Trophoblast cell (in vitro differentiated cells and primary cell): Measurements from ENCODE around the gene RUSF1.

Source experiments
- DNase-seq, 2 donors: peaks; one replicate each; pipeline ENCODE4 v3.0.0-alpha.2; 2016
- H2AFZ ChIP-seq: 2 replicates; pipeline ENCODE4 v1.6.1; 2013; ENCODE audit warnings: low read length, moderate library complexity, mild to moderate bottlenecking; ENCODE audit not compliant: insufficient read depth, poor library complexity
- H2AK5ac ChIP-seq: 2 replicates; pipeline ENCODE4 v1.6.1; 2013; ENCODE audit warnings: mild to moderate bottlenecking, low read length
- H2BK120ac ChIP-seq: 2 replicates; pipeline ENCODE4 v1.6.1; 2013; ENCODE audit warnings: low read length, mild to moderate bottlenecking, moderate library complexity; ENCODE audit not compliant: insufficient read depth, poor library complexity
- H2BK12ac ChIP-seq: 2 replicates; pipeline ENCODE4 v1.6.1; 2013; ENCODE audit warnings: mild to moderate bottlenecking, low read length, moderate library complexity
- H2BK5ac ChIP-seq: 2 replicates; pipeline ENCODE4 v1.6.1; 2013; ENCODE audit warnings: low read length, low read depth, moderate library complexity, mild to moderate bottlenecking; ENCODE audit not compliant: poor library complexity
- H3K14ac ChIP-seq: 2 replicates; pipeline ENCODE4 v1.6.1; 2013; ENCODE audit warnings: mild to moderate bottlenecking, low read length
- H3K18ac ChIP-seq: 2 replicates; pipeline ENCODE4 v1.6.1; 2013; ENCODE audit warnings: mild to moderate bottlenecking, low read length
- H3K23ac ChIP-seq: 2 replicates; pipeline ENCODE4 v1.6.1; 2013; ENCODE audit warnings: low read length
- H3K27ac ChIP-seq: 2 replicates; pipeline ENCODE4 v1.5.1; 2013; ENCODE audit warnings: low read depth, mild to moderate bottlenecking, inconsistent platforms, low read length, moderate library complexity
- H3K27me3 ChIP-seq: 2 replicates; pipeline ENCODE4 v1.6.1; 2013; ENCODE audit warnings: inconsistent platforms, mild to moderate bottlenecking, low read length, moderate library complexity; ENCODE audit not compliant: insufficient read depth
- H3K36me3 ChIP-seq, 2 experiments: 1 replicate in 1 of 2; 2 replicates in 1 of 2; pipeline ENCODE4 v1.6.1; 2013; ENCODE audit warnings: low read length in 2 of 2, mild to moderate bottlenecking in 2 of 2, moderate library complexity in 1 of 2; ENCODE audit not compliant: insufficient read depth in 2 of 2, control insufficient read depth in 1 of 2
- H3K4ac ChIP-seq: 2 replicates; pipeline ENCODE4 v1.6.1; 2013; ENCODE audit warnings: low read depth, mild to moderate bottlenecking, low read length, moderate library complexity
- H3K4me1 ChIP-seq, 2 experiments: 1 replicate in 1 of 2; 2 replicates in 1 of 2; pipeline ENCODE4 v1.6.1; 2013; ENCODE audit warnings: low read length in 2 of 2, mild to moderate bottlenecking in 2 of 2, moderate library complexity in 1 of 2; ENCODE audit not compliant: insufficient read depth in 2 of 2, control insufficient read depth in 1 of 2
- H3K4me2 ChIP-seq: 2 replicates; pipeline ENCODE4 v1.6.1; 2013; ENCODE audit warnings: inconsistent platforms, mild to moderate bottlenecking, low read length, moderate library complexity
- H3K4me3 ChIP-seq: 2 replicates; pipeline ENCODE4 v1.5.1; 2013; ENCODE audit warnings: mild to moderate bottlenecking, low read depth, low read length, inconsistent platforms
- H3K79me1 ChIP-seq: one replicate; pipeline ENCODE4 v1.6.1; 2013; ENCODE audit warnings: low read length
- H3K79me2 ChIP-seq: 2 replicates; pipeline ENCODE4 v1.6.1; 2013; ENCODE audit warnings: low read length, mild to moderate bottlenecking; ENCODE audit not compliant: control insufficient read depth, insufficient read depth, poor library complexity
- H3K9ac ChIP-seq: 2 replicates; pipeline ENCODE4 v1.6.1; 2013; ENCODE audit warnings: mild to moderate bottlenecking, low read length
- H3K9me3 ChIP-seq: 2 replicates; pipeline ENCODE4 v1.6.1; 2013; ENCODE audit warnings: low read depth, mild to moderate bottlenecking, control low read depth, inconsistent platforms, low read length; ENCODE audit not compliant: insufficient read depth
- H4K12ac ChIP-seq: 2 replicates; pipeline ENCODE4 v1.6.1; 2013; ENCODE audit warnings: low read depth, mild to moderate bottlenecking, low read length, moderate library complexity
- H4K8ac ChIP-seq: 2 replicates; pipeline ENCODE4 v1.6.1; 2013; ENCODE audit warnings: low read depth, mild to moderate bottlenecking, low read length, moderate library complexity
- H4K91ac ChIP-seq: one replicate; pipeline ENCODE4 v1.6.1; 2013; ENCODE audit warnings: low read depth, mild to moderate bottlenecking, low read length, moderate library complexity
- WGBS: extraction: QIAGEN DNeasy Blood & Tissue Kit; methylation state at CpG from one replicate; pipeline ENCODE4 v1.1.7; 2013; ENCODE audit warnings: missing lambda C conversion rate; ENCODE audit not compliant: insufficient read length, insufficient coverage; ENCODE audit errors: extremely low coverage; 5-methylcytosine and 5-hydroxymethylcytosine counted together

The RUSF1 gene

DNA sequence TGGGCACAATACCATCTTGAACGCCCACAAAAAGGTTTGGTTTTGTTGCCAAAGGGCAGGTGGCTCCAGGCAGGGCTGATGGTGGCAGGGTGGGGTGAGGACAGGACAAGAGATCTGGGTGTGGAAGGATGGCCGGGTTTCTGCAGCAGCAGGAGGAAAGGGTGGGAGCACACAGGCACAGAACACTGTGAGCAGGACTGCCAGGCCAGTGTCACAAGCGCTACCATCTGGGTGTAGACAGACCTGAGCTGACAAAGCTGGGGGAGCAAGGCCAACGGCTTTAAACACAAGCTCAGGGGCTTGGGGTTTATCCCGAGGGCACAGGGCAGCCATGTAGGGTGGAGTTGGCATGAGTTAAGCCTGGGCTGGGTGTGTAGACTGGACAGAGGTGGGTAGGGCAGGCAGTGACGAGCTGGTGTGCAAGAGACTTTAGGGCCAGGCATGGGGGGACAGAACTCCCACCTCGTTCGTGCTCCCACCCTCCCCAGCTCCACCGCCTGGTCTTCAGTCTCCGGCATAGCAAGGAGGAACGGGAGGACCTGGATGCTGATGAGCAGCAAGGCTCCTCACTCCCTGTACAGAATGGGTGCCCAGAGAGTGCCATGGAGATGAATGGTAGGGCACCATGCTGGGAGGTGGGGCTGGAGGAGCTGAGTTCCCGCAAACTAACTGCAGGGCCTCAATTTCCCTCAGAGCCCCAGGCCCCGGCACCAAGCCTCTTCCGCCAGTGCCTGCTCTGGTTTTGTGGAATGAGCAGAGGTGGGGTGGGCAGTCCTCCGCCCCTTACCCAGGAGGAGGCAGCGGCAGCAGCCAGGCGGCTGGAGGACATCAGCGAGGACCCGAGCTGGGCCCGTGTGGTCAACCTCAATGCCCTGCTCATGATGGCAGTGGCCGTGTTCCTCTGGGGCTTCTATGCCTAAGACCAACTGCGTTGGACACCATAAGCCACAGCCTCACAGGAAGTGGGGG, 18.3 kb downstream of the RUSF1 start:
- Histone ChIP-seq H2BK12ac (no peak overlapping the region), H3K4ac (no peak overlapping the region), H3K27me3 (peaks cover 32% of the 10 kb centered on the region), H3K4me3 (no peak overlapping the region), H2BK120ac (no peak overlapping the region), H2BK5ac (no peak overlapping the region), H3K27ac (no peak overlapping the region), H3K4me2 (no peak overlapping the region), H3K9me3 (peaks cover 10% of the 10 kb centered on the region), H4K91ac (no peak overlapping the region), H2AK5ac (no peak overlapping the region), H2AFZ (no peak overlapping the region), H3K14ac (no peak overlapping the region), H3K4me1 (peaks cover 7 to 14% of the 10 kb centered on the region in 2 experiments), H3K79me2 (no peaks in the 10 kb centered on the region), H3K23ac (no peak overlapping the region), H3K79me1 (no peaks in the 10 kb centered on the region), H4K8ac (no peak overlapping the region), H4K12ac (no peak overlapping the region), H3K36me3 (peaks cover 34 to 41% of the 10 kb centered on the region in 2 experiments), H3K9ac (no peak overlapping the region), H3K18ac (no peak overlapping the region)
- WGBS: no CpG with 5 or more reads among the region's 22 CpGs
- DNase-seq: no peak

GRCh38 chr16:31489298-31489564, 19.0 kb downstream of the RUSF1 start:
- Histone ChIP-seq H3K79me1 (no peaks in the 10 kb centered on the region), H3K4me1 (peaks cover 7 to 14% of the 10 kb centered on the region in 2 experiments), H2BK120ac (no peak overlapping the region), H3K27me3 (peaks cover 34% of the 10 kb centered on the region), H3K18ac (no peak overlapping the region), H4K91ac (no peak overlapping the region), H3K27ac (no peak overlapping the region), H3K9me3 (peaks cover 11% of the 10 kb centered on the region), H3K4ac (no peak overlapping the region), H2AK5ac (no peak overlapping the region), H2BK5ac (no peak overlapping the region), H3K4me2 (no peak overlapping the region), H4K8ac (no peak overlapping the region), H3K9ac (no peak overlapping the region), H3K36me3 (peaks cover 34 to 39% of the 10 kb centered on the region in 2 experiments), H2BK12ac (no peak overlapping the region), H3K79me2 (no peaks in the 10 kb centered on the region), H3K14ac (no peak overlapping the region), H4K12ac (no peak overlapping the region), H3K23ac (no peak overlapping the region), H2AFZ (no peak overlapping the region), H3K4me3 (no peak overlapping the region)
- no CpG with 5 or more reads among the region's 7 CpGs for WGBS
- DNase-seq: no peak

DNA sequence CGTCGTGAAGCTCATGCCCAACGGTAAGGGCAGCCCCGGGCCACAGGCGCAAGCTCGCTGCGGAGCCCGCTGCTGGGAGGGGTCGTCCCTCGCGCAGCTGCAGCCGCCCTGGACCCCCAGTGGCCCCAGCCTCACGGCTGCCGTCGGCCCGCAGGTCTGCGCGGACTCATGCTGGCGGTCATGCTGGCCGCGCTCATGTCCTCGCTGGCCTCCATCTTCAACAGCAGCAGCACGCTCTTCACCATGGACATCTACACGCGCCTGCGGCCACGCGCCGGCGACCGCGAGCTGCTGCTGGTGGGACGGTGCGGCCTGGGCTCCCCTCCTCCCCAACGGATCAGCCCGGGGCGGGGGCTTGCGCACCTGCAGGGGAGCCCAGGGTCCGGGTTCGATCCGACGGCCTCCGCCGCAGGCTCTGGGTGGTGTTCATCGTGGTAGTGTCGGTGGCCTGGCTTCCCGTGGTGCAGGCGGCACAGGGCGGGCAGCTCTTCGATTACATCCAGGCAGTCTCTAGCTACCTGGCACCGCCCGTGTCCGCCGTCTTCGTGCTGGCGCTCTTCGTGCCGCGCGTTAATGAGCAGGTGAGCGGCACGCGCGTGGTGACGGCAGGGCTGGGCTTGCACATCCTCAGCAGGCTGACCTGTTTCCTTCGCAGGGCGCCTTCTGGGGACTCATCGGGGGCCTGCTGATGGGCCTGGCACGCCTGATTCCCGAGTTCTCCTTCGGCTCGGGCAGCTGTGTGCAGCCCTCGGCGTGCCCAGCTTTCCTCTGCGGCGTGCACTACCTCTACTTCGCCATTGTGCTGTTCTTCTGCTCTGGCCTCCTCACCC, 19.5 kb downstream of the RUSF1 start:
- Histone ChIP-seq H4K12ac (no peak overlapping the region), H4K8ac (no peak overlapping the region), H3K79me1 (no peaks in the 10 kb centered on the region), H3K9me3 (peaks cover 11% of the 10 kb centered on the region), H3K27ac (no peak overlapping the region), H3K23ac (no peak overlapping the region), H3K18ac (no peak overlapping the region), H2AK5ac (no peak overlapping the region), H4K91ac (no peak overlapping the region), H3K36me3 (peaks cover 33 to 36% of the 10 kb centered on the region in 2 experiments), H3K9ac (no peak overlapping the region), H3K4ac (no peak overlapping the region), H2BK120ac (no peak overlapping the region), H3K4me2 (peak overlapping the region; percentile 64), H3K79me2 (no peaks in the 10 kb centered on the region), H3K27me3 (peaks cover 34% of the 10 kb centered on the region), H3K4me1 (peaks cover 7 to 14% of the 10 kb centered on the region in 2 experiments), H2BK12ac (no peak overlapping the region), H2BK5ac (no peak overlapping the region), H3K4me3 (peak overlapping the region; percentile 26), H3K14ac (no peak overlapping the region), H2AFZ (no peak overlapping the region)
- WGBS: no CpG with 5 or more reads among the region's 77 CpGs
- DNase-seq: peak; percentile 34 to 57

DNA sequence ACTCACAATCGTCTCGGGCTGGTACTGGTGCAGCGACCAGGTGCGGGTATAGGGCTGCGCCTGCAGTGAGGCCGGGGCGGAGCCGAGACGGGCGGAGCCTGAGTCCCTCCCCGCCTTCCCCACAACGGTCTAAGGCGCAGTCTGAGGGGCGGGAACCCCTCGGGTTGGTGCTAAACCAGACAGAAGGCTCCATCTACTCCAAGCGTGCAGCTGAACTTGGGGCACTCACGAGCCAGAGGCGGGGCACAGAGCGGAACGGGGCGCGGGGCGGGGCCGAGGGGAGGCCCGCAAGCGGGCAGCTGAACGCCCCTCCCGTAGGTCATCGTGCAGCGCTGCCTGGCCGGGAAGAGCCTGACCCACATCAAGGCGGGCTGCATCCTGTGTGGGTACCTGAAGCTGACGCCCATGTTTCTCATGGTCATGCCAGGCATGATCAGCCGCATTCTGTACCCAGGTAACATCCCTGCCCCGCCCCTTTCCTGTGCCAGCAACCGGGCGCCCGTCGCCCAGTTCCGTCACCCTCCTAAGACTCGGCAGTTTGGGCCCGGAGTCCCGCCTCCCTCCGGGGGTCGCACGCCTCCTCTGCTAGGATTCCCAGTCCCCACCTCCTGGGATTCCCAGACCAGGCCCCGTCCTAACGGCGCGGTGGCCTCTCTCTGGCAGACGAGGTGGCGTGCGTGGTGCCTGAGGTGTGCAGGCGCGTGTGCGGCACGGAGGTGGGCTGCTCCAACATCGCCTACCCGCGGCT, 20.3 kb downstream of the RUSF1 start:
- Histone ChIP-seq H3K79me2 (no peaks in the 10 kb centered on the region), H3K9me3 (peaks cover 11% of the 10 kb centered on the region), H3K4me3 (peak overlapping the region; percentile 33), H2BK120ac (no peak overlapping the region), H4K91ac (no peak overlapping the region), H3K18ac (no peak overlapping the region), H2BK5ac (no peak overlapping the region), H3K4ac (no peak overlapping the region), H2BK12ac (no peak overlapping the region), H2AFZ (no peak overlapping the region), H3K4me1 (peaks cover 7 to 14% of the 10 kb centered on the region in 2 experiments), H3K14ac (no peak overlapping the region), H2AK5ac (no peak overlapping the region), H3K4me2 (peak overlapping the region; percentile 64), H3K27ac (no peak overlapping the region), H3K23ac (no peak overlapping the region), H4K12ac (no peak overlapping the region), H3K27me3 (peaks cover 34% of the 10 kb centered on the region), H3K79me1 (no peaks in the 10 kb centered on the region), H3K36me3 (peaks cover 25 to 28% of the 10 kb centered on the region in 2 experiments), H4K8ac (no peak overlapping the region), H3K9ac (no peak overlapping the region)
- peak; percentile 49 to 70 for DNase-seq
- WGBS: no CpG with 5 or more reads among the region's 60 CpGs
